SK-N-SH treated with all-trans-retinoic acid at 6 μM for 48 hours (cell line): ENCODE data around the gene CWC27.

Experiments used
- ATAC-seq: fragments of 200-7000 bp; cut with Tn5 transposase; 3 replicates; pipeline ENCODE4 v1.9.1; 2020; ENCODE audit warnings: mild to moderate bottlenecking, moderate library complexity
- ARNTL ChIP-seq: fragments of 450-650 bp; formaldehyde crosslinking; IDR thresholded peaks from 2 replicates; pipeline ENCODE4 v1.5.0; 2020; ENCODE audit warnings: low read depth, mild to moderate bottlenecking, moderate library complexity, borderline replicate concordance
- BACH2 ChIP-seq: fragments of 250-450 bp; sonication (Bioruptor Pico); IDR thresholded peaks from 2 replicates; pipeline ENCODE4 v1.9.0; 2021; ENCODE audit warnings: mild to moderate bottlenecking, borderline replicate concordance
- CREB5 ChIP-seq: fragments of 250-450 bp; sonication (Bioruptor Pico); IDR thresholded peaks from 2 replicates; pipeline ENCODE4 v1.5.1; 2020; ENCODE audit warnings: low read depth, mild to moderate bottlenecking, moderate library complexity
- CSRNP3 ChIP-seq: fragments of 250-450 bp; sonication (Bioruptor Pico); IDR thresholded peaks from 2 replicates; pipeline ENCODE4 v1.5.1; 2021; ENCODE audit warnings: mild to moderate bottlenecking, moderate library complexity
- ESRRG ChIP-seq: fragments of 250-450 bp; sonication (Bioruptor Pico); IDR thresholded peaks from 2 replicates; pipeline ENCODE4 v1.6.1; 2021; ENCODE audit warnings: mild to moderate bottlenecking
- GLIS3 ChIP-seq: fragments of 250-450 bp; sonication (Bioruptor Pico); IDR thresholded peaks from 2 replicates; pipeline ENCODE4 v1.5.0; 2020; ENCODE audit warnings: mild to moderate bottlenecking, moderate library complexity
- OSR1 ChIP-seq: fragments of 250-450 bp; sonication (Bioruptor Pico); IDR thresholded peaks from 2 replicates; pipeline ENCODE4 v1.8.0; 2022; ENCODE audit warnings: moderate library complexity, mild to moderate bottlenecking, inconsistent platforms
- PATZ1 ChIP-seq: fragments of 250-450 bp; sonication (Bioruptor Pico); IDR thresholded peaks from 2 replicates; pipeline ENCODE4 v1.8.0; 2020; ENCODE audit warnings: mild to moderate bottlenecking, moderate library complexity, borderline replicate concordance
- POU6F1 ChIP-seq: fragments of 250-450 bp; sonication (Bioruptor Pico); IDR thresholded peaks from 2 replicates; pipeline ENCODE4 v1.8.0; 2021; ENCODE audit warnings: low read depth, mild to moderate bottlenecking, moderate library complexity, borderline replicate concordance
- PPARA ChIP-seq: fragments of 250-450 bp; sonication (Bioruptor Pico); IDR thresholded peaks from 2 replicates; pipeline ENCODE4 v1.5.0; 2020; ENCODE audit warnings: mild to moderate bottlenecking, borderline replicate concordance
- RARB ChIP-seq: fragments of 250-450 bp; sonication (Bioruptor Pico); IDR thresholded peaks from 2 replicates; pipeline ENCODE4 v1.8.0; 2021; ENCODE audit warnings: mild to moderate bottlenecking, moderate library complexity
- TCF4 ChIP-seq: fragments of 250-450 bp; sonication (Bioruptor Pico); IDR thresholded peaks from 2 replicates; pipeline ENCODE4 v1.8.0; 2021; ENCODE audit warnings: mild to moderate bottlenecking, moderate library complexity, borderline replicate concordance
- TOX ChIP-seq: fragments of 250-450 bp; sonication (Bioruptor Pico); IDR thresholded peaks from 2 replicates; pipeline ENCODE4 v1.8.0; 2021; ENCODE audit warnings: mild to moderate bottlenecking, moderate library complexity, borderline replicate concordance
- TSHZ2 ChIP-seq: fragments of 250-450 bp; sonication (Bioruptor Pico); IDR thresholded peaks from 2 replicates; pipeline ENCODE4 v1.5.0; 2020; ENCODE audit warnings: mild to moderate bottlenecking, moderate library complexity
- ZFP3 ChIP-seq: fragments of 250-450 bp; sonication (Bioruptor Pico); IDR thresholded peaks from 2 replicates; pipeline ENCODE4 v1.5.0; 2020; ENCODE audit warnings: mild to moderate bottlenecking, moderate library complexity
- ZFP30 ChIP-seq: fragments of 450-650 bp; formaldehyde crosslinking; IDR thresholded peaks from 2 replicates; pipeline ENCODE4 v1.5.0; 2022; ENCODE audit warnings: mild to moderate bottlenecking, moderate library complexity
- ZNF565 ChIP-seq: fragments of 450-650 bp; formaldehyde crosslinking; conservative IDR thresholded peaks from 2 replicates; pipeline ENCODE4 v1.5.0; 2020; ENCODE audit warnings: low read depth, mild to moderate bottlenecking, moderate library complexity
- ZNF70 ChIP-seq: fragments of 450-650 bp; formaldehyde crosslinking; IDR thresholded peaks from 2 replicates; pipeline ENCODE4 v1.5.0; 2020; ENCODE audit warnings: mild to moderate bottlenecking, moderate library complexity
- ZNF8 ChIP-seq: fragments of 450-650 bp; formaldehyde crosslinking; IDR thresholded peaks from 2 replicates; pipeline ENCODE4 v1.5.0; 2020; ENCODE audit warnings: mild to moderate bottlenecking, moderate library complexity

Gene CWC27

GRCh38 chr5:65047948-65048690, 279.4 kb downstream of the CWC27 start:
- TF ChIP-seq GLIS3 (CRISPR knock-in tag) (no peak), ZNF8 (no peak), BACH2 (CRISPR knock-in tag) (no peak), PPARA (CRISPR knock-in tag) (no peak), ESRRG (CRISPR knock-in tag) (no peak), ZNF70 (CRISPR knock-in tag) (no peak), CREB5 (no peak), ZNF565 (CRISPR knock-in tag) (no peak), PATZ1 (CRISPR knock-in tag) (no peak), ARNTL (CRISPR knock-in tag) (no peak), CSRNP3 (CRISPR knock-in tag) (no peak), RARB (CRISPR knock-in tag) (no peak)
- ATAC-seq: no peak

- no peak for TF ChIP-seq ZFP30
- TF ChIP-seq TSHZ2 (CRISPR knock-in tag): no peak
- no peak for TF ChIP-seq ZFP3
- TF ChIP-seq RARB (CRISPR knock-in tag): no peak
- TF ChIP-seq BACH2 (CRISPR knock-in tag): no peak
- TF ChIP-seq TCF4: no peak
- TF ChIP-seq OSR1: no peak
- no peak for TF ChIP-seq GLIS3 (CRISPR knock-in tag)
- TF ChIP-seq ZNF565 (CRISPR knock-in tag): no peak
- no peak for TF ChIP-seq TOX
- TF ChIP-seq PPARA (CRISPR knock-in tag): no peak
- no peak for TF ChIP-seq ARNTL (CRISPR knock-in tag)
- TF ChIP-seq ESRRG (CRISPR knock-in tag): no peak
- TF ChIP-seq CREB5: no peak
- TF ChIP-seq POU6F1 (CRISPR knock-in tag): no peak
- TF ChIP-seq, all 23 proteins: peak for 0
- no peak for ATAC-seq
Measured at GRCh38 chr5:65050140-65050539, 281.4 kb downstream of the CWC27 start.
